Mesenteric fat pad (tissue), 1 donor: ENCODE measurements around the gene PBRM1. TPM values are rescaled to one million over a fixed set of nuclear protein-coding genes. Genes with fewer than 3 reads are reported as not detected.

Experiments used
- DNase-seq: peaks from one replicate; pipeline ENCODE4 v3.0.0-alpha.2; 2020; ENCODE audit warnings: low spot score
- total RNA-seq: library from RNA; stranded (reverse); fragmentation: NEBNext Ultra II Directional; extraction: Animal tissue kit (Norgen Biotek cat#: 25700); gene quantifications from one replicate; pipeline ENCODE4 v1.2.1, GENCODE V29; 2021
- donor health status: DM: yes; HTN: yes; CAD: no.

The PBRM1 gene
- total RNA-seq, 1 donor from 2014 or later, result 94.0 TPM

DNA sequence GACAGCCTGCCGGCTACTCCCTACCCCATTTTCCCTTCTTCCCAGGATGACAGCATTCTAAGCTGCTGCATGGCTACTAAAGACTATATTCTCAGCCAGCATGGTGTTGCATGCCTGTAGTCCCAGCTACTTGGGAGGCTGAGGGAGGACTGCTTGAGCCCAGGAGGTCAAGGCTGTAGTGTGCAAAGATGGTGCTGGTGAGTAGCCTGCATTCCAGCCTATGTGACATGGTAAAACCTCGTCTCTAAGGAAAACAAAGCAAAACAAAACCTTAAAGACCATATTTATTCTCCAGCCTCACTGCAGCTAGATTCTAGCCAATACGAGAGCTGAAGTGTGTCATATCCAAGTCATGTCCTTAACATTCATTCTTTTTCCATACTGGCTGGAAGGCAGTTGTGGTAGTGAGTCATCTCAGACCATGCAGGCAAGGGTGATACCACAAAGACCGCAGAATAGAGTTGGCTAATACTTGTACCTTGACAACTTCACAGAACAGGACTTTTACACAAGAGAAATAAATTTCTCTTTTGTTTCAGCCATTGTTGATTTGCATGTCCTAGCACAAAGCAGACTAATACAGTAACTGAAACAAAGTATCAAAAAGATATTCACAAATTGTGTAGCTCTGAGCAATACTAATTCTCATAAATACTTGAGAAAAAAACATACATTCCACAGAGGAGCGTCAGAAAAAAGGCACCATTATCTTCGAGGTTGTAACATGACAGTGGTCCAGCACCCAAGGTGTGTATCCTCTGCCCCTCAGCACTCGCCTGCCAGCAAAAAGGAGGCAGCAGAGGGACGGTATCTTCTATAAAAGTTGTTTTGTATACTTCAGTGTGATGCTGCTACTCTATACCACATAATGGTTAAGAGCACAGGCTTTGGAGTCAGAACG is 14.8 kb downstream of the PBRM1 start:
- no peak for DNase-seq

- no peak for DNase-seq
Measured at GRCh38 chr3:52663098-52663497, 22.6 kb downstream of the PBRM1 start.

DNA sequence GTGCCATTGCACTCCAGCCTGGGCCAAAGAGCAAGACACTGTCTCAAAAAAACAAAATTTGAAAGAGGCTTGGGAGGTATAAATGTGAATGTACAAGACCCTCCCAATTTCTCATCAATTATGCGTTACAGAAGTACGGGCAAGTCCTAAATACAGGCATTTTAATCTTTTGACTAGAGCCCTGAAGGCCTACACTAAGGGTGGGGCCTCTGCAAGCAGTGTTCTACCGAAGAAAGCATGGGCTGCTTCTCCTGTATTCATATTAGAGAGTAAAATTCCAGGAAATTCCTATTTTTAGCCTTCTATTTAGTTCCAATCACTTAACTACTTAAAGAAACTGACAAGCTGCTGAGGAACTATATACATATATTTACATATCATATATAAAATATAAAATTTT is 25.7 kb downstream of the PBRM1 start:
- DNase-seq, result no peak

DNA sequence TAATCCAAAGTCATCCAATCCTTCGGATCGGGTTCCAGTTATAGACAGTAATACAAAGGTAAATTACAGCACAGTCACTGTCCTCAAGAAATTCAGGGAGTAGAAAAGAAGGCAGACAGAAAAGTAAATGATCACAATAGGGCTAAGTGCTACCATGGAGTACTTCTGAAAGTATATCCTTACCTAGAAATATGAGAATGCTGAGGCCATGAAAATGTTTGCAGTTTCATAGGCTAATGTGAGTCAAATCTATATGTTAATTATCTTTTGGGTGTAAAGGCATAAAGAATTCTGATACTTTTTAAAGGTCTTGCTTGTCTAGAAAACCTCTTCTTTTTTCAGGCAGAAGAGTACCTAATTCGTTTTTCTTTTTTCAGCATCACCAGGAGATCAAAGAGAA is 29.8 kb downstream of the PBRM1 start:
- DNase-seq, result no peak

DNA sequence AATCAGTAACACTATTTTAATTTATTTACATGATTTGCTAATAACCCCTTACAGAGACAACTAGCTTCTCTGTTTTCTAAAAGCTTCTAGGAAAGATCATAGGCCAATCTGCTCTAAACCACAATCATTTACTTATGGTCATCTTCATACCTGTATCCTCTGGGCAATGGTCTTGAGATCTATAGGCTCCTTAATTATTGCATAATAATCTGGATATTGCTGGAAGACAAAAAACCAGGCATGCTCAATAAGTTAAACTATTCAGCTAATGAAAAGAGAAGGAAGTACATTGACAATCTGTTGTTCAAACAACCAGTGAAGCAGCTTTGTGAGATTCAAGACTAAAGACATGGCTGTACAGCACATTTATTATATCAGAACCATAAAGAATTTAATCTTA is 34.1 kb downstream of the PBRM1 start:
- DNase-seq, result no peak

DNA sequence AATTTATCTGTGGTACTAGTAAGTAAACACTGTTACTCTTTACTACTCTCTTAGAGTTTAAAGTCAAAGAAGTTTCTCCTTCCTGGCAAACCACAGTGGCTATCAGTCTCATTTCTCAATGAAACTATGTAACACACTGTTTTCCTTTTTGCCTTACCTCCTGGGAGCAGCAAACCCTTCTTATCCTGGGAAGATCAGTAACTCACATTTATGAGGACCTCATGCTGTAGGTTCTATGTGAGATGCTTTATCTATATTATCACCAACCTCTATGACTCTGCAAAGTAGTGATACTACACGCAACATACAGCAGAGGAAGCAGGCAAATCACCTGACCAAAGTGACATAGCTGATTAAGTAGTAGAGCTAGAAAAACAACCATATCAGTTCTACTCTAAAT is 35.3 kb downstream of the PBRM1 start:
- no peak for DNase-seq

GRCh38 chr3:52649461-52650210 is 36.1 kb downstream of the PBRM1 start:
- no peak for DNase-seq

- DNase-seq, result no peak
Measured at GRCh38 chr3:52645549-52645948, 40.2 kb downstream of the PBRM1 start.

- DNase-seq, result no peak
Measured at GRCh38 chr3:52636673-52637072, 49.0 kb downstream of the PBRM1 start.

GRCh38 chr3:52633786-52634185 is 51.9 kb downstream of the PBRM1 start:
- DNase-seq, result no peak

GRCh38 chr3:52625041-52625440 is 60.7 kb downstream of the PBRM1 start:
- DNase-seq, result no peak

- no peak for DNase-seq
Measured at GRCh38 chr3:52623234-52623792, 62.4 kb downstream of the PBRM1 start.

DNA sequence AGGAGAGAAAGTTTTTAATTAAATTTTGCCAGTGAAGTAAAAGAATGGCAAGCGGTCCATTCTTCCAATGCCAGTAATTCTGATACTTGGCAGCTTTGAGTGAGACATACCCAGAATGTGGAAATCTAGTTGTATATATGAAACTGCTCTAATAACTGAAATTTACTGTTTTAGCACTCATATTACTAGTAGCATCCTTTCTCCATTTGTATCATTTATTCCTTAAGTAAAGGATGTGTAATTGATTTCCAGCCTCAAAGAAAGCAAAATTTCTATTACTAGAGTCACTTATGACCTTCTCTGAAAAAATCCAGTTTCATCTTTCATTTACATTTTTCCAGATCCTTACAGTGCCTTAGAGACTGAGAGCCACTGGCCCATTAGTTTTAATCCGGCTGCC is 65.1 kb downstream of the PBRM1 start:
- no peak for DNase-seq

DNA sequence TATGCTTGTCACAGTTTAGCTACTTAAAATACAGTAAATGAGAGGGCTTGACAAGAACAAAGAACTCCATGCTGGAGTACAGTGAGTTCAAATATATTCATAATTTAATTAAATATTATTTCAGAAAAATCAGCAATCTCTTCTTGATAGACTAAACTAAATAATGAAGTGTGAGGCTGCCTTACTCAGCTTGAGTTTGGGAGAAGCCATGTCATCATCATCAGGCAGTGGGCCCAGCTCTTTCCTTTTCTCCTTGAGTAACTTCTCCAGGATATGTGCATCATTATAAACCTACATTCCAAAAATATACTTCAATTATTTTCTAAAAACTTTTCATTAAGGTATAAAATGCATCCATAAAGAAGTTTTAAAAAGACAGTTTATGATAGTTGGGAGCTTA is 70.5 kb downstream of the PBRM1 start:
- no peak for DNase-seq

GRCh38 chr3:52614689-52615088 is 71.0 kb downstream of the PBRM1 start:
- no peak for DNase-seq

DNA sequence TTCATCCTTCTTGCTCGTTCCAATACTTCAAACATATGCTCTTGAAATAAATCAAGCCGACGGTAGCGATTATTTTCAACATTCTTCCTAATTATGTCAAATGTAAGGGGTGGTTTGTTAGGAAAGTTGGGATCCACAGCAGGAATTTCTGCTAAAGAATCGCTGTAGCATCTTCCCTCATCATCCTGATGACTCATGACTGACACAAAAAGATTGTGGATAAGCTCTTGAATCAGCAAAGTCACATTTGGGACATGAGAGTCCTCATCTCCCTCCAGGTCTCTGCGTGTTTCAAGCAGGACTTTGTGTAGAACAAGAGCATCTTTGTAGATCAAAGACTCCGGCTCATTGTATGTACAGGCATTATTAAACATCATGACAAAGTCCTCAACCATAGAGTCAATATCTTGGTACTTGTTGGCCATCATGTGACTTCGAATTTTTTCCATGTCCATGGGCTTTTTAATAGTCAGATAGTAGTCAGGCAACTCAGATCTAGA is 76.3 kb downstream of the PBRM1 start:
- no peak for DNase-seq

GRCh38 chr3:52608337-52608736 is 77.4 kb downstream of the PBRM1 start:
- no peak for DNase-seq

DNA sequence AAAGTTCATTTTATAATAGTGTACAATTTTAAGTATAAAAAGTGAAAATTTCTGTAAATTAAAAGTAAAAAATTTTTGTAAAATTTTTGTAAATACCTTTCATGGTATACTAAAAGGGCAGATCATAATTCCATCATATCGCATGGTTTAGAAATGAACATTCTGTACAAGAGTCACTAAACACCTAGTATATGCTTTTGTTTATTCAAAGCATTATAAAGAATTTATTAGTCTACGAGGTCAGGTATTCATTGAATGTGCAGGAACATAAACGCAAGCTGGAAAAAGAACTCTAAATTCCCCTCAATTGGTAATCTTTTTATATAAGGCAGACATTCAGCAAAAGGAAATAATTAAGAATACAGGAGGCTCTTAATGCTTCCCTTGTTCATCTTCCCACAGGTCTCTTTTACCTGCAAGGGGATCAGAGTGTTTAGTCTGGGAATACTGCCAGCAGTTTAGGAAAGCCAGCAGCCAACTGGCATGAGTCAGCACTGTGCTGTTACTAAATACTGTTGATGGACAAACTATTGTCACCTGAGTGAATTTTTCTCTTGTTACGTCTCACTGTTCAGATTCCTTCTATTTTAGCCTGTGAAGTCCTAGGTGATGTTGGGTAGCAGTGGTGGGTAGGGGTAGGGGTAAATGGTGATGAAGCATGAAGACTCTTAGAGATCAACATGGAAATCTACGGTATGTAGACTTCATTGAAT is 79.2 kb downstream of the PBRM1 start:
- DNase-seq, result no peak

GRCh38 chr3:52600258-52600657 is 85.5 kb downstream of the PBRM1 start:
- DNase-seq, result no peak

GRCh38 chr3:52596658-52597265 is 89.0 kb downstream of the PBRM1 start:
- no peak for DNase-seq

DNA sequence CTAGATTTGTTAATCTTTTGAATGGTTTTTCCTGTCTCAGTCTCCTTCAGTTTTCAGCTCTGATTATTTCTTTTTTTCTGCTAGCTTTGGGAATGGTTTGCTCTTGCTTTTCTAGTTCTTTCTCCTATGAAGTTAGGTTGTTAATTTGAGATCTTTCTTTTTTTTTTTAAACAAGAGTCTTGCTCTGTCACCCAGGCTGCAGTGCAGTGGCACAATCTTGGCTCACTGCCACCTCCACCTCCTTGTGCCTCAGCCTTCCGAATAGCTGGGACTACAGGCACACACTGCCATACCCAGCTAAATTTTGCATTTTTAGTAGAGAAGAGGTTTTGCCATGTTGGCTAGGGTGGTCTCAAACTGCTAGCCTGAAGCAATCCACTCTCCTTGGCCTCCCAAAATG is 92.6 kb downstream of the PBRM1 start:
- DNase-seq, result no peak
